GM19372 (cell line): ENCODE measurements around the gene ZNF611.
"Not testable (repeated sequence)": the region's sequence is repeated elsewhere in the genome, so short reads cannot be mapped to it uniquely, and the experiment has no call there.

Experiments used
- ATAC-seq: cut with Tn5 transposase; IDR thresholded peaks from one replicate; pipeline ENCODE4 v1.9.1; 2021; ENCODE audit warnings: mild to moderate bottlenecking, low read depth, moderate library complexity; ENCODE audit not compliant: unreplicated experiment

Gene ZNF611

GRCh38 chr19:52720541-52720940 is 14.3 kb downstream of the ZNF611 start:
- ATAC-seq = not testable (repeated sequence)

- no peak for ATAC-seq
These were observed 18.3 kb downstream of the ZNF611 start for GRCh38 chr19:52716522-52716921.

GRCh38 chr19:52715902-52716301 is 18.9 kb downstream of the ZNF611 start:
- not testable (repeated sequence) for ATAC-seq

GRCh38 chr19:52715330-52715729 is 19.5 kb downstream of the ZNF611 start:
- not testable (repeated sequence) for ATAC-seq

- not testable (repeated sequence) for ATAC-seq
These were observed 21.8 kb downstream of the ZNF611 start for GRCh38 chr19:52713051-52713450.

- ATAC-seq = not testable (repeated sequence)
These were observed 23.2 kb downstream of the ZNF611 start for GRCh38 chr19:52711661-52712060.

- no peak for ATAC-seq
These were observed 24.3 kb downstream of the ZNF611 start for GRCh38 chr19:52710538-52710937.

- ATAC-seq = not testable (repeated sequence)
These were observed 29.2 kb downstream of the ZNF611 start for GRCh38 chr19:52705615-52706014.

- no peak for ATAC-seq
These were observed 30.9 kb downstream of the ZNF611 start for GRCh38 chr19:52703917-52704316.

- no peak for ATAC-seq
These were observed 34.2 kb downstream of the ZNF611 start for GRCh38 chr19:52700673-52701072.

GRCh38 chr19:52699555-52699954 is 35.3 kb downstream of the ZNF611 start:
- ATAC-seq = not testable (repeated sequence)

- no peak for ATAC-seq
These were observed 38.8 kb downstream of the ZNF611 start for GRCh38 chr19:52695996-52696395.

- ATAC-seq = no peak
These were observed 39.9 kb downstream of the ZNF611 start for GRCh38 chr19:52694921-52695320.

GRCh38 chr19:52694281-52694680 is 40.6 kb downstream of the ZNF611 start:
- ATAC-seq = not testable (repeated sequence)

GRCh38 chr19:52692431-52693008 is 42.3 kb downstream of the ZNF611 start:
- no peak for ATAC-seq

GRCh38 chr19:52691737-52692136 is 43.1 kb downstream of the ZNF611 start:
- ATAC-seq = no peak

GRCh38 chr19:52691215-52691610 is 43.6 kb downstream of the ZNF611 start:
- ATAC-seq = no peak

GRCh38 chr19:52690369-52691214 is 44.3 kb downstream of the ZNF611 start:
- peak; percentile 81 for ATAC-seq

GRCh38 chr19:52689843-52690368 is 44.9 kb downstream of the ZNF611 start:
- peak; percentile 14 for ATAC-seq

GRCh38 chr19:52688925-52689796 is 45.7 kb downstream of the ZNF611 start:
- not testable (repeated sequence) for ATAC-seq

GRCh38 chr19:52688335-52688734 is 46.5 kb downstream of the ZNF611 start:
- no peak for ATAC-seq
